ENCODE measurements around the gene SLC38A7.
"Not testable (repeated sequence)": the region's sequence is repeated elsewhere in the genome, so short reads cannot be mapped to it uniquely, and the experiment has no call there.

SLC38A7 gene

DNA sequence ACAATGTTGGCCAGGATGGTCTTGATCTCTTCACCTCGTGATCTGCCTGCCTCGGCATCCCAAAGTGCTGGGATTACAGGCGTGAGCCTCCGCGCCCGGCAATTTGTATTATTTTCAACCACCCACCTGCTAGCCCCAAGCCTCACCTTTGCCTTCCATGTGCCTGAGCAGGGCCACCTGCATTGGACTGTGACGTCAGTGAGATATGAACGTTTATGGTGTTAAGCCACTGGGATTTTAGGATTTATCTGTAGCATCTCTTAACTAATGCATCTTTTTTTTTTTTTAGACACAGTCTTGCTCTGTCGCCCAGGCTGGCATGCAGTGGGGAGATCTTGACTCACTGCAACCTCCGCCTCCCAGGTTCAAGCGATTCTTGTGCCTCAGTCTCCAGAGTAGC is 24.7 kb downstream of the SLC38A7 start:
- H3K4me1 Mint-ChIP-seq (ENCODE audit: low read depth), result peaks cover 10% of the 10 kb centered on the region
- H3K27ac Mint-ChIP-seq; H3K9me3 Mint-ChIP-seq; H3K4me3 Mint-ChIP-seq; H3K36me3 Mint-ChIP-seq (ENCODE audit: low read depth); H3K27me3 Mint-ChIP-seq: not testable (repeated sequence)
- intact Hi-C loops (cut with micrococcal nuclease), result loop anchor here (2.0 to 10.0 kb wide), 3 partner anchors 65 to 325 kb away; no protein-coding TSS in a partner anchor

DNA sequence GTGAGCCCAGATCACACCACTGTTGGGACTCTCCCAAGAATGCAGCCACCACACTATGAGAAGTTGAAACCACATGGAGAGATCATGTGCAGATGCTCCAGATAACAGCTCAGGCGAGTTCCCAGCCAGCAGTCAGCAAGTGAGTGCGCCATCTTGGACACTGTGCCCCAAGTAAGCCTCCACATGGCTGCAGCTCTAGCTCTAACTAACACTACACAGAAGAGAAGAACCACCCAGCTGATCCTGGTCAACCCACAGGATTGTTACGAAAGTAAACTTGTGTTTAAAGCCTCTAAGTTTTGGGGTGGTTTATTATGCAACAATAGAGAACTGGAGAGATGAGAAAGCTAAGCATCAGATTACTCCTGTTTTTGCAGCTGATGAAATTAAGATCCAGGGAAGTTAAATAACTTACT is 25.8 kb downstream of the SLC38A7 start:
- Mint-ChIP-seq H3K4me3 (no peak overlapping the region), H3K27ac (no peak overlapping the region), H3K36me3 (ENCODE audit: low read depth) (no peaks in the 10 kb centered on the region), H3K9me3 (no peaks in the 10 kb centered on the region), H3K4me1 (ENCODE audit: low read depth) (peaks cover 2% of the 10 kb centered on the region), H3K27me3 (no peaks in the 10 kb centered on the region)
- intact Hi-C loops (cut with micrococcal nuclease), result no loop called here

DNA sequence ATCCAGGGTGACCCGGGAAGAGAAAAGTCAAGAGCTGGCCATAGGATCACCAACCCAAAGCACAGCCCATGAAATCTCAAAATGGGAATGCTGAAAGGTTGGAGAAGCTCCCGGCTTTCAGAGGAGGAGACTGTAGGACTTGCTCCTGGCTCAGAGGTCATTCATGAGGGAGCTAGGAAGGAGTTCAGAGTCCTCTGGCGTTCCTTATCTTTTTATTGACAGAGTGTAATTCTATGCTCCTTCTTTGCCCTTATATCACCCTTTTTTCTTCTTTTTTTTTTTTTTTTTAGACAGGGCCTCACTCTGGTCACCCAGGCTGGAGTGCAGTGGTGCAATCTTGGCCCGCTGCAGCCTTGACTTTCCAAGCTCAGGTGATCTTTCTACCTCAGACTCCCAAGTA is 27.7 kb downstream of the SLC38A7 start:
- no peaks in the 10 kb centered on the region for H3K4me1 Mint-ChIP-seq (ENCODE audit: low read depth)
- intact Hi-C loops (cut with micrococcal nuclease), result no loop called here
- H3K27ac Mint-ChIP-seq, result no peak overlapping the region
- no peak overlapping the region for H3K4me3 Mint-ChIP-seq
- no peaks in the 10 kb centered on the region for H3K36me3 Mint-ChIP-seq (ENCODE audit: low read depth)
- H3K27me3 Mint-ChIP-seq, result peaks cover 5% of the 10 kb centered on the region
- no peaks in the 10 kb centered on the region for H3K9me3 Mint-ChIP-seq

DNA sequence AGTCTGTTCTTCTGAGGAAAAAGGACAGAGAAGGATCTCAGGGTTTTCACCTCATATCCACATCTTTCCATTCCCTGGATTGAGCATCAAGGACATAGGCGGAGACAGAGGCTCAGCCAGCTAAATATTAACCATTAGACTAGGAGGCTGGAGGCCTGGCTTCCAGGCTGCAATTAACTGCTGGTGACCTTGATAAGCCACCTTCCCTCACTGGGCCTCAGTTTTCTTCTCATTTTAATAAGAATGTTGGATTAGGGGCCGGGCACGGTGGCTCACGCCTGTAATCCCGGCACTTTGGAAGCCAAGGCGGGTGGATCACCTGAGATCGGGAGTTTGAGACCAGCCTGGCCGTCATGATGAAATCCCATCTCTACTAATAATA is 29.4 kb downstream of the SLC38A7 start:
- no peaks in the 10 kb centered on the region for H3K36me3 Mint-ChIP-seq (ENCODE audit: low read depth)
- no peaks in the 10 kb centered on the region for H3K4me1 Mint-ChIP-seq (ENCODE audit: low read depth)
- no peak overlapping the region for H3K4me3 Mint-ChIP-seq
- intact Hi-C loops (cut with micrococcal nuclease), result no loop called here
- peaks cover 10% of the 10 kb centered on the region for H3K27me3 Mint-ChIP-seq
- no peaks in the 10 kb centered on the region for H3K9me3 Mint-ChIP-seq
- no peak overlapping the region for H3K27ac Mint-ChIP-seq

DNA sequence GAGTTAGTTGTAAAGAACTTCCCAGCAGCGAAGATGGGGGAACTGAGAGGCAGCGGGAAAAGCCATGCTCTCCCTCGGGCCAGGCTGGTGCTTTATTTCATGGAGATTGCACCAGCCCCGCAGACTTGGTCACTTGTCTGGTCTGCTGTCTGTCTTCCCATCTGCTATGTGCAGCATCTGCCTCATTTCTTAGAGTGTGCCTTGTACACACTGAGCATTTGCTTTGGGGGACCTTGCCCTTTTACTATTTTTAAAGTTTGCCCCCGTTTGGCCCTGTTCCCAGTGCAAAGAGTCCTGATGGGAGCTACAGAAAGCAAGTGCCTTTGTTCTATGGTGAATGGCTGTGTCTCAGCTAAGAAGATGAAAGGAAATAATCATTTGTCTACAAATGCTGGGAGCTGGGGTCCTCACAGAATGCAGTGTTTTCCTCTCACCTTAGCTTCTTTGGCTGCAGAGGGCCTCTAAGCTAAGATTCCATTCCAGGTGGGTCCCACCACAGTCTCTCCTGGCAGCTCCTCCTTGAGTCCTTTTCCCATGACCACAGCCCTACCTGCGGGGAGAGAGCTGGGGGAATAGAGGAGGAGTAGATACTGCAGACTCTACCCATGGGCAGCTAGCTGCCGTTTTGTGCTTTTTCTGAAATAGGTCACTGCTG is 29.9 kb downstream of the SLC38A7 start:
- intact Hi-C loops (cut with micrococcal nuclease), result no loop called here
- no peak overlapping the region for H3K27ac Mint-ChIP-seq
- H3K9me3 Mint-ChIP-seq, result no peaks in the 10 kb centered on the region
- no peaks in the 10 kb centered on the region for H3K4me1 Mint-ChIP-seq (ENCODE audit: low read depth)
- H3K36me3 Mint-ChIP-seq (ENCODE audit: low read depth), result no peaks in the 10 kb centered on the region
- H3K27me3 Mint-ChIP-seq, result peaks cover 10% of the 10 kb centered on the region
- no peak overlapping the region for H3K4me3 Mint-ChIP-seq

DNA sequence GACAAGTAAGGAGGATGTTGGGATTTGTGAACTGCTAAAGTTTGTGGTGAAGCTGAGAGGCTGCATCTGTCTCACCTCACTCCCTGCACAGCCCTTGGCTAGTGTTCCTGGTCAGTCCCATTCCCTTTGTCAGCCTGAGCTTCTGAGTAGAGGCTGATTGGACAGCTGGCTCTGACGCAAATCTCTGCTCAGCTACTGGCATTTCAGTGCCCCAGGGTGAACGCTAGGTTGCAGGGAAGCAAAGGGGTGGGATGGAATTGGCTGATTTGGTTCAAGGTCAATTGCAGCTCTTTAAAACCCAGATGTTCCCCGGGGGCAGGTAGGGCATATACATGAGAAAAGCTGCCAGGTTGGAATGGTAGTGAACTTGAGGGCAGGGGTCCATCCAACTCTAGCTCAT is 31.8 kb downstream of the SLC38A7 start:
- no peaks in the 10 kb centered on the region for H3K4me1 Mint-ChIP-seq (ENCODE audit: low read depth)
- no peaks in the 10 kb centered on the region for H3K36me3 Mint-ChIP-seq (ENCODE audit: low read depth)
- peaks cover 10% of the 10 kb centered on the region for H3K27me3 Mint-ChIP-seq
- H3K4me3 Mint-ChIP-seq, result no peak overlapping the region
- H3K27ac Mint-ChIP-seq, result no peak overlapping the region
- intact Hi-C loops (cut with micrococcal nuclease), result no loop called here
- no peaks in the 10 kb centered on the region for H3K9me3 Mint-ChIP-seq

DNA sequence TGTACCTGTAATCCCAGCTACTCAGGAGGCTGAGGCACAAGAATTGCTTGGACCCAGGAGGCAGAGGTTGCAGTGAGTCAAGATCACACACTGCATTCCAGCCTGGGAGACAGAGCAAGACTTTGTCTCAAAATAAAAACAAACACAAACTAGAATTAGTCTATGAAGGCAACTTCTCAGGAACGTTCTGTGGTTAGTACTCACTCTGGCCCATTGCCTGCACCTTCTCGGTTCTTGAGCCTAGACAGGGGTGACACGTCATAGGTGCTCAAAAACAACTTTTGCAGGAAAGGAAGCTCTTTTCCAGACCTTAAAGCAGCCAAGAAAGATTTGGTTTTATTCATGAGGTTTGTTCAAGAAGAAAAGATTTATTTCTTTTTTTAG is 32.6 kb downstream of the SLC38A7 start:
- peaks cover 10% of the 10 kb centered on the region for H3K27me3 Mint-ChIP-seq
- no peaks in the 10 kb centered on the region for H3K9me3 Mint-ChIP-seq
- H3K27ac Mint-ChIP-seq, result no peak overlapping the region
- H3K36me3 Mint-ChIP-seq (ENCODE audit: low read depth), result no peaks in the 10 kb centered on the region
- H3K4me1 Mint-ChIP-seq (ENCODE audit: low read depth), result no peaks in the 10 kb centered on the region
- intact Hi-C loops (cut with micrococcal nuclease), result no loop called here
- no peak overlapping the region for H3K4me3 Mint-ChIP-seq

DNA sequence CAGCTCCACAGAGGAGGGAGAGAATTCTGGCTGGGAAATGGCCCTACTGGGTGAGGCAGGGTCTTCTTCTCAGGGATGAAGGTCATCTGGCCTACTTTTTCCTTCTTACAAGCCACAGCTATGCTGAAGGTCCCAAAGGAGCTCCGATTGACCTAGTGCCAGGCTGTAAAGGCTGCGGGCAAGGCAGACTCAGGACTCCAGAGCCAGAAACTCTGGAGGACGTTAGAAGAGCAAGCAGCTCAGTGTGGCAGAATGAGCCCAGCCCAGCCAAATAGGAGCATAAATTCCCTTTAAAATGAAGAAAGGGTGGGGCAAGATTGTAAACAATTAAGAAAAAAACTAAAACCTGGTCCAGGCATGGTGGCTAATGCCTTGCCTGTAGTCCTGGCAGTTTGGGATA is 34.9 kb downstream of the SLC38A7 start:
- H3K27me3 Mint-ChIP-seq, result peaks cover 10% of the 10 kb centered on the region
- no peak overlapping the region for H3K27ac Mint-ChIP-seq
- no peaks in the 10 kb centered on the region for H3K36me3 Mint-ChIP-seq (ENCODE audit: low read depth)
- intact Hi-C loops (cut with micrococcal nuclease), result no loop called here
- H3K9me3 Mint-ChIP-seq, result no peaks in the 10 kb centered on the region
- no peaks in the 10 kb centered on the region for H3K4me1 Mint-ChIP-seq (ENCODE audit: low read depth)
- no peak overlapping the region for H3K4me3 Mint-ChIP-seq

DNA sequence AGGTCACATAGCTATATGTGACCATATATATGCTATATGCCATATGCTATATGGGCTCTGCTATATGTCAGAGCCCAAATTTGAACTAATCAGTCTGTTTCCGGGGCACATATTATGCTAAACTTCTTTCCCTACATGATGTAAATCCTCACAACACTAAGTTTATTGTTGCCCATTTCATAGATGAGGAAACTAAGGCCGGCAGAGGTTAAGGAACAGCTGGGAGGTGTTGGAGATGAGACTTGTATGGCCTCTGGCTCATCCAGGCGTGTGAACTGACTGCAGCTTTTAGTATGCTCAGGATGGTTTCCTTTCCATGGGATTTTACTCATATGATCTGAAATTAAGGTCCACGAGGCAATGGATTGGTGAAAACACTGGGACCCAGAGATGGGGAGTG is 37.5 kb downstream of the SLC38A7 start:
- H3K27ac Mint-ChIP-seq, result no peak overlapping the region
- H3K4me3 Mint-ChIP-seq, result no peak overlapping the region
- H3K27me3 Mint-ChIP-seq, result peaks cover 5% of the 10 kb centered on the region
- H3K36me3 Mint-ChIP-seq (ENCODE audit: low read depth), result no peaks in the 10 kb centered on the region
- H3K9me3 Mint-ChIP-seq, result no peaks in the 10 kb centered on the region
- H3K4me1 Mint-ChIP-seq (ENCODE audit: low read depth), result no peaks in the 10 kb centered on the region
- intact Hi-C loops (cut with micrococcal nuclease), result no loop called here

DNA sequence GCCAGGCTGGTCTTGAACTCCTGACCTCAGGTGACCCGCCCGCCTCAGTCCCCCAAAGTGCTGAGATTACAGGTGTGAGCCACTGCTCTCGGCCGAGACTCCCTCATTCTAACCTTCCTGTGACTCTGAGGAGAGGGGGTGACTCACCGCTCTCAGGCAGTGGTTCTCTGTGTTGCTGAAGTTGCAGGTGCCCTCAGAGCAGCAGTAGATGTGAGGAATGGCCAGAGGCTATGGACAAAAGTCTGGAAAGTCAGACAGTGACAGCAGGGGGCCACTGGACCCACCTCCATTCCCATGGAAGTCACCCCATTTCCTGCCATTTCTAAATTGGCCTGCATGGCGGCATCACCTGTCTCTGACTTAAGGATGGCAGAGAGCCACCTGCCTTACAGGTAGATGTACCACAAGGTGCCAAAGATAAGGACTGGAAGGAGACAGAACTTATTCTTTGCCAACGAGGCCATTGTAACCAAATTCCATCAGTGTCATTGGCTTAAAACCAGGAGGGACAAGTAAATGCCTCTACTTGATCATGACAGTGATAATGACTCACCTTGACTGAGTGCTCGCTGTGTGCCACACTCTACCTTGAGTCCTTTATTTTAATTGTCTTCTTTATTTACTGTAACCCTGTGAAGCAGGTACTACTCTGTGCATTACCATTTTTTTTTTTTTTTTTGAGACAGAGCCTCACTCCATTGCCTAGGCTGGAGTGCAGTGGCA is 39.6 kb downstream of the SLC38A7 start:
- no peak overlapping the region for H3K27ac Mint-ChIP-seq
- H3K36me3 Mint-ChIP-seq (ENCODE audit: low read depth), result no peaks in the 10 kb centered on the region
- no peak overlapping the region for H3K4me3 Mint-ChIP-seq
- H3K27me3 Mint-ChIP-seq, result peaks cover 4% of the 10 kb centered on the region
- no peaks in the 10 kb centered on the region for H3K9me3 Mint-ChIP-seq
- intact Hi-C loops (cut with micrococcal nuclease), result no loop called here
- H3K4me1 Mint-ChIP-seq (ENCODE audit: low read depth), result no peaks in the 10 kb centered on the region

DNA sequence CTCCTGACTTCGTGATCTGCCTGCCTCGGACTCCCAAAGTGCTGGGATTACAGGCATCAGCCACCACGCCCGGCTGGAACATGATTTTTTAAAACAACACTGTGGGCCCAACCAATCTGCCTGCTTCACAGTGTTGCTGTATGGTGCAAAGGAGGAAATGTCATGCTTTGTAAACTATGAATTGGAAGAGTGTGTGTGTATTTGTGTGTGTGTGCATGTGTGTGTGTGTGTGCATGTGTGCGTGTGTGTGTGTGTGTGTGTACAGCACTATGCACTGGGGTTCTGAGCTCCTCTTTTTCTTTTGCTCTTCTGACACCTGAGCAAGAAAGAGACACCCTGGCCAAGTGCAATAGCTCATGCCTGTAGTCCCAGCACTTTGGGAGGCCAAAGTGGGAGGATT is 40.5 kb downstream of the SLC38A7 start:
- no peak overlapping the region for H3K4me3 Mint-ChIP-seq
- no peak overlapping the region for H3K27ac Mint-ChIP-seq
- no peaks in the 10 kb centered on the region for H3K36me3 Mint-ChIP-seq (ENCODE audit: low read depth)
- intact Hi-C loops (cut with micrococcal nuclease), result no loop called here
- H3K4me1 Mint-ChIP-seq (ENCODE audit: low read depth), result peaks cover under 1% of the 10 kb centered on the region
- H3K9me3 Mint-ChIP-seq, result no peaks in the 10 kb centered on the region
- H3K27me3 Mint-ChIP-seq, result peaks cover 5% of the 10 kb centered on the region

DNA sequence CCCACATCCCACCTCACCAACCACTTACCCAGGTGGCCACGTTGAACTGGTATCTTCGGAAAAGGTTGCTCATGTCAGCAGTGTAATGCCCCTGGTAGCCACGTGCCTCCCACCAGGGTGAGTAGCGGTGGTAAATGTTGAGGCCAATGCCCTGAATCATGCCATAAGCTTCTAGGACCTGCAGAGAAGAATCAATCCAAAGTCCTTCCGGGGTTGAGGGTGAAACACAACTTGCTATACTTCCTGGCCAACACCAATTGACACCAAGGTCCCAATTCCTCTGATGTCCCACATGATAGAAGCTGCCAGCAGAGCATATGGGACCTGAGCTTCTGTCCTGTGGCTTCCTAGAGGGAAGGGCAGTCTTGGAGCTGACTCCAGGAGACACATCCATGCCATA is 43.6 kb downstream of the SLC38A7 start:
- no peak overlapping the region for H3K4me3 Mint-ChIP-seq
- H3K27me3 Mint-ChIP-seq, result peaks cover 8% of the 10 kb centered on the region
- no peaks in the 10 kb centered on the region for H3K36me3 Mint-ChIP-seq (ENCODE audit: low read depth)
- H3K27ac Mint-ChIP-seq, result no peak overlapping the region
- intact Hi-C loops (cut with micrococcal nuclease), result no loop called here
- no peaks in the 10 kb centered on the region for H3K9me3 Mint-ChIP-seq
- H3K4me1 Mint-ChIP-seq (ENCODE audit: low read depth), result peaks cover 26% of the 10 kb centered on the region

DNA sequence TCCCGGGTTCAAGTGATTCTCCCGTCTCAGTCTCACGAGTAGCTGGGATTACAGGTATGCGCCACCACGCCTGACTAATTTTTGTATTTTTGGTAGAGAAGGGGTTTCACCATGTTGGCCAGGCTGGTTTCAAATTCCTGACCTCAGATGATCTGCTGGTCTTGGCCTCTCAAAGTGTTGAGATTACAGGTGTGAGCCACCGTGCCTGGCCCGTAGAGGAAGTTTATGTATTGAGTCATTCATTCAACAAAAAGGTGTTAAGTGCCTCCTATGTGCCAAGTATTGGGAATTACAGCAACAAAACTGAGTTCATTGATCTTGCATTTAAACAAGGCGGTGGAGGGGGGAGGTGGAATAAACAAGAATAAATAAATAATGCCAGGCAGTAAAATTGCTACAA is 44.7 kb downstream of the SLC38A7 start:
- peaks cover 8% of the 10 kb centered on the region for H3K27me3 Mint-ChIP-seq
- no peaks in the 10 kb centered on the region for H3K36me3 Mint-ChIP-seq (ENCODE audit: low read depth)
- intact Hi-C loops (cut with micrococcal nuclease), result loop anchor here (10.0 kb wide), 1 partner anchor 245 kb away; the partner anchor contains the start of gene GINS3
- H3K9me3 Mint-ChIP-seq, result no peaks in the 10 kb centered on the region
- no peak overlapping the region for H3K4me3 Mint-ChIP-seq
- H3K4me1 Mint-ChIP-seq (ENCODE audit: low read depth), result peaks cover 31% of the 10 kb centered on the region
- no peak overlapping the region for H3K27ac Mint-ChIP-seq

DNA sequence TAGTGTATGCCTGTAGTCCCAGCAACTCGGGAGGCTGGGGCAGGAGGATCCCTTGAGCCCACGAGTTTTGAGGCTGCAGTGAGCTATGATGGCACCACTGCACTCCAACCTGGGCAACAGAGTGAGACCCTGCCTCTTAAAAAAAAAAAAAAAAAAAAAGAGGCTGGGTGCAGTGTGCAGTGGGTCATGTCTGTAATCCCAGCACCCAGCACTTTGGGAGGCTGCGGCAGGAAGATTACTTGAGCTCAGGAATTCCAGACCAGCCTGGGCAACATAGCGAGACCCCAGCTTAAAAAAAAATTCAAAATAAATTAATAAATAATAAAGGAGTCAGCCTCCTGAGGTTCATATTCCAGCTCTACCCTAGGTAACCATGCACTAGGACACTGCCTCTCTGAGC is 45.3 kb downstream of the SLC38A7 start:
- H3K9me3 Mint-ChIP-seq, result no peaks in the 10 kb centered on the region
- H3K27me3 Mint-ChIP-seq, result peaks cover 8% of the 10 kb centered on the region
- peaks cover 31% of the 10 kb centered on the region for H3K4me1 Mint-ChIP-seq (ENCODE audit: low read depth)
- H3K27ac Mint-ChIP-seq, result no peak overlapping the region
- no peak overlapping the region for H3K4me3 Mint-ChIP-seq
- no peaks in the 10 kb centered on the region for H3K36me3 Mint-ChIP-seq (ENCODE audit: low read depth)
- intact Hi-C loops (cut with micrococcal nuclease), result loop anchor here (10.0 kb wide), 1 partner anchor 244 kb away; the partner anchor contains the start of gene GINS3
